WTC11 (cell line): ENCODE results near the gene PLCL2. TPM values are rescaled to one million over a fixed set of nuclear protein-coding genes. Genes with fewer than 3 reads are reported as not detected.
A peak's percentile ranks its signal among the peaks of the same experiment; 100 is the strongest.

ENCODE experiments used
- ATAC-seq: fragments of 200-7000 bp; cut with Tn5 transposase; 2 replicates; pipeline ENCODE4 v1.10.0; 2021; ENCODE audit warnings: mild to moderate bottlenecking, moderate library complexity
- CTCF ChIA-PET: fragments of 300-600 bp; sonication (Branson Sonifier 250); formaldehyde crosslinking; loops from one replicate; lab custom pipeline; 2021; ENCODE audit warnings: antibody characterized with exemption; lab: Charles Lee
- POLR2A ChIA-PET: fragments of 350-600 bp; sonication (Branson Sonifier 250); formaldehyde crosslinking; loops from one replicate; lab custom pipeline; 2021; ENCODE audit warnings: antibody characterized with exemption; lab: Charles Lee
- DNase-seq: peaks from one replicate; pipeline ENCODE4 v3.0.0; 2021; ENCODE audit warnings: low spot score
- H3K27ac Mint-ChIP-seq: 2 replicates; pipeline ENCODE4 v1.8.0; 2021; ENCODE audit warnings: mixed read lengths
- H3K27me3 Mint-ChIP-seq: 2 replicates; pipeline ENCODE4 v1.8.0; 2021; ENCODE audit warnings: low read depth, mild to moderate bottlenecking, moderate library complexity, mixed read lengths
- H3K36me3 Mint-ChIP-seq: 2 replicates; pipeline ENCODE4 v1.8.0; 2021; ENCODE audit warnings: mixed read lengths
- H3K4me1 Mint-ChIP-seq: 2 replicates; pipeline ENCODE4 v1.8.0; 2022; ENCODE audit warnings: mixed read lengths
- H3K4me3 Mint-ChIP-seq: 2 replicates; pipeline ENCODE4 v1.8.0; 2021; ENCODE audit warnings: mild to moderate bottlenecking, moderate library complexity, mixed read lengths
- H3K9me3 Mint-ChIP-seq: 2 replicates; pipeline ENCODE4 v1.8.0; 2021; ENCODE audit warnings: mixed read lengths
- ATF2 ChIP-seq: sonication (generic); formaldehyde crosslinking; IDR thresholded peaks from 2 replicates; pipeline ENCODE4 v1.8.1; 2022; ENCODE audit warnings: low read depth, missing genetic modification reagents, borderline replicate concordance
- ATF3 ChIP-seq: sonication (generic); formaldehyde crosslinking; conservative IDR thresholded peaks from 2 replicates; pipeline ENCODE4 v1.8.1; 2022; ENCODE audit warnings: mild to moderate bottlenecking, missing genetic modification reagents
- ELF4 ChIP-seq: sonication (generic); formaldehyde crosslinking; IDR thresholded peaks from 2 replicates; pipeline ENCODE4 v1.8.1; 2022; ENCODE audit warnings: low read depth, mild to moderate bottlenecking, moderate library complexity, missing genetic modification reagents
- ETV6 ChIP-seq: sonication (generic); formaldehyde crosslinking; IDR thresholded peaks from 2 replicates; pipeline ENCODE4 v1.8.1; 2022; ENCODE audit warnings: mild to moderate bottlenecking, missing genetic modification reagents
- FOXJ3 ChIP-seq: sonication (generic); formaldehyde crosslinking; IDR thresholded peaks from 2 replicates; pipeline ENCODE4 v1.9.0; 2021; ENCODE audit warnings: missing genetic modification reagents, mild to moderate bottlenecking, borderline replicate concordance
- FOXP4 ChIP-seq: sonication (generic); formaldehyde crosslinking; IDR thresholded peaks from 2 replicates; pipeline ENCODE4 v1.8.0; 2022; ENCODE audit warnings: mild to moderate bottlenecking, missing genetic modification reagents
- IRF2 ChIP-seq: sonication (generic); formaldehyde crosslinking; IDR thresholded peaks from 2 replicates; pipeline ENCODE4 v1.8.0; 2022; ENCODE audit warnings: low read depth, missing genetic modification reagents, borderline replicate concordance
- MAX ChIP-seq: sonication (generic); formaldehyde crosslinking; IDR thresholded peaks from 2 replicates; pipeline ENCODE4 v1.8.0; 2022; ENCODE audit warnings: mild to moderate bottlenecking, missing genetic modification reagents
- OVOL2 ChIP-seq: fragments of 250-450 bp; sonication (Bioruptor Pico); IDR thresholded peaks from 2 replicates; pipeline ENCODE4 v1.9.0; 2021; ENCODE audit warnings: mild to moderate bottlenecking, borderline replicate concordance
- STAT6 ChIP-seq: sonication (generic); formaldehyde crosslinking; conservative IDR thresholded peaks from 2 replicates; pipeline ENCODE4 v1.8.1; 2023; ENCODE audit warnings: mild to moderate bottlenecking, low read depth, missing genetic modification reagents, moderate library complexity
- TCF7 ChIP-seq: sonication (generic); formaldehyde crosslinking; IDR thresholded peaks from 2 replicates; pipeline ENCODE4 v1.8.0; 2022; ENCODE audit warnings: mild to moderate bottlenecking, low read depth, missing genetic modification reagents, moderate library complexity
- TEAD1 ChIP-seq: sonication (generic); formaldehyde crosslinking; IDR thresholded peaks from 2 replicates; pipeline ENCODE4 v1.8.0; 2022; ENCODE audit warnings: mild to moderate bottlenecking, missing genetic modification reagents
- TEAD4 ChIP-seq: sonication (generic); formaldehyde crosslinking; IDR thresholded peaks from 2 replicates; pipeline ENCODE4 v1.8.0; 2022; ENCODE audit warnings: mild to moderate bottlenecking, missing genetic modification reagents
- USF2 ChIP-seq: sonication (generic); formaldehyde crosslinking; IDR thresholded peaks from 2 replicates; pipeline ENCODE4 v1.8.1; 2023; ENCODE audit warnings: mild to moderate bottlenecking, missing genetic modification reagents, moderate library complexity
- ZBTB21 ChIP-seq: sonication (generic); formaldehyde crosslinking; IDR thresholded peaks from 2 replicates; pipeline ENCODE4 v1.8.1; 2023; ENCODE audit warnings: mild to moderate bottlenecking, missing genetic modification reagents, borderline replicate concordance
- ZMAT4 ChIP-seq: fragments of 250-450 bp; sonication (Bioruptor Pico); IDR thresholded peaks from 2 replicates; pipeline ENCODE4 v1.9.0; 2021; ENCODE audit warnings: mild to moderate bottlenecking
- ZNF281 ChIP-seq: sonication (generic); formaldehyde crosslinking; IDR thresholded peaks from 2 replicates; pipeline ENCODE4 v1.8.0; 2023; ENCODE audit warnings: mild to moderate bottlenecking, missing genetic modification reagents
- ZNF423 ChIP-seq: fragments of 250-450 bp; sonication (Bioruptor Pico); IDR thresholded peaks from 2 replicates; pipeline ENCODE4 v2.1.2; 2022; ENCODE audit warnings: mild to moderate bottlenecking, moderate library complexity
- total RNA-seq: library from RNA; stranded (reverse); gene quantifications from 3 replicates; pipeline ENCODE4 v1.2.3, GENCODE V29; 2021

The PLCL2 gene
- total RNA-seq, 1 experiment from 2014 or later, result 11.8 TPM

GRCh38 chr3:17069754-17070153 is 185.0 kb downstream of the PLCL2 start:
- DNase-seq (no peak), ATAC-seq (no peak)
- Mint-ChIP-seq H3K9me3 (peaks cover 11% of the 10 kb centered on the region), H3K36me3 (peaks cover 5% of the 10 kb centered on the region), H3K4me1 (peaks cover 52% of the 10 kb centered on the region), H3K4me3 (no peak overlapping the region), H3K27me3 (no peaks in the 10 kb centered on the region), H3K27ac (peak overlapping the region; percentile 28; the same call in 1 of the 2 replicates)
- TF ChIP-seq IRF2, result no peak
- TF ChIP-seq ATF3 (CRISPR knock-in tag), result no peak
- TF ChIP-seq TEAD4 (CRISPR knock-in tag), result no peak
- no peak for TF ChIP-seq ZMAT4 (CRISPR knock-in tag)
- TF ChIP-seq ZBTB21 (CRISPR knock-in tag), result no peak
- no peak for TF ChIP-seq FOXJ3
- no peak for TF ChIP-seq USF2
- CTCF ChIA-PET, result no interaction called here
- POLR2A ChIA-PET, result no interaction called here

- peak; percentile 32 for DNase-seq
- Mint-ChIP-seq H3K4me3 (no peak overlapping the region), H3K27me3 (no peaks in the 10 kb centered on the region)
- CTCF ChIA-PET, result interaction anchor here (1.2 kb wide), 1 partner anchor 260 kb away, joined by 3 read pairs; no protein-coding TSS in a partner anchor
- no peak for TF ChIP-seq ZNF281
- TF ChIP-seq ZNF423 (CRISPR knock-in tag), result peak; percentile 95
- TF ChIP-seq TCF7 (CRISPR knock-in tag), result no peak
- peak; percentile 94 for TF ChIP-seq ETV6
- no peak for TF ChIP-seq USF2
- TF ChIP-seq TEAD4 (CRISPR knock-in tag), result no peak
- 0 out of 2 replicates have a peak, but pooled peaks have one; percentile 23 for TF ChIP-seq FOXP4 (CRISPR knock-in tag)
- TF ChIP-seq, all 79 proteins: peak for 3
- peak; percentile 94 for ATAC-seq
- peak overlapping the region; percentile 28 for H3K27ac Mint-ChIP-seq
- H3K4me1 Mint-ChIP-seq, result peaks cover 50% of the 10 kb centered on the region
- peaks cover 5% of the 10 kb centered on the region for H3K36me3 Mint-ChIP-seq
- peaks cover 11% of the 10 kb centered on the region for H3K9me3 Mint-ChIP-seq
- POLR2A ChIA-PET, result no interaction called here
These were observed 185.6 kb downstream of the PLCL2 start for GRCh38 chr3:17070161-17070959.

GRCh38 chr3:17074559-17074958 is 189.8 kb downstream of the PLCL2 start:
- no peak for ATAC-seq
- Mint-ChIP-seq H3K27ac (no peak overlapping the region), H3K4me1 (peaks cover 17% of the 10 kb centered on the region), H3K9me3 (peaks cover 8% of the 10 kb centered on the region), H3K4me3 (no peak overlapping the region), H3K36me3 (no peaks in the 10 kb centered on the region), H3K27me3 (no peaks in the 10 kb centered on the region)
- ChIA-PET CTCF (no interaction called here), POLR2A (no interaction called here)
- no peak for DNase-seq
- TF ChIP-seq TEAD1 (CRISPR knock-in tag), result no peak
- no peak for TF ChIP-seq ELF4
- TF ChIP-seq IRF2, result no peak
- TF ChIP-seq MAX (CRISPR knock-in tag), result no peak
- no peak for TF ChIP-seq OVOL2 (CRISPR knock-in tag)
- no peak for TF ChIP-seq ETV6
- TF ChIP-seq STAT6 (CRISPR knock-in tag), result no peak
- no peak for TF ChIP-seq ATF2 (CRISPR knock-in tag)
